ENCODE data around the gene SLC2A4RG.

The SLC2A4RG gene

DNA sequence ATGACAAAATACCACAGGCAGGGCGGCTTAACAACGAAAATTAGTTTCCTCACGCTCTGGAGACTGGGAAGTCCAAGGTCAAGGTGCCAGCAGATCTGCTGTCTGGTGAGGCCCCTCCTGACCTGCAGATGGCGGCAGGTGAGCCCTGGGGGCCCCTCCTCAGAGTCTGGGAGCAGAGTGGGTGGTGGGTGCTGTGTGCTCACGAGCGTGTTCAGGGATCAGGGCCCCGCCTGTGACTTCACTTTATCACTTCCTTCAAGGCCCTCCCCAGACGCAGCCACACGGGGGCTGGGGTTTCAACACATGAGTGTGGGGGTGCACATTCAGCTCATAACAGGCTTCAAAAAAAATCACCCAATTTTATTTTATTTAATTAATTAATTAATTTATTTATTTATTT is 39.3 kb downstream of the SLC2A4RG start:
- DNase-seq, result no peak

GRCh38 chr20:63781181-63781580 is 41.6 kb downstream of the SLC2A4RG start:
- DNase-seq, result no peak

DNA sequence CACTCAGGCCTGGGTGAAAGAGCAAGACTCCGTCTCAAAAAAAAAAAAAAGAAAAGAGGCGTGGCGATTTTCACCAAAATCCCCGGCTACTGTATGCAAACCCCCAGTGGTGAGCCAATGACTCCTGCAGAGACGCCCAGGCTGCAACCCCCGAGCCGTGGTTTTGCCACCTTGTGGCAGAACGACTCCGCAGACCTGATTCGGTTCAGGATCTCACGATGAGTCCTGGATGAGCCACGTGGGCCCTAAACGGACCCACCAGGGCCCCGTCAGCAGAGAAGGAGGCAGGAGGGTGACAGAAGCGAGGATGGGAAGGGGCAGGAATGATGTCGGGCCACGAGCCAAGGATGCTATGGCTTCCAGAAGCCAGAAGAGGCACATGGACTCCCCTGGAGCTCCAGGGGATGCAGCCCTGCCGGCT is 42.5 kb downstream of the SLC2A4RG start:
- peak; percentile 55 for DNase-seq

DNA sequence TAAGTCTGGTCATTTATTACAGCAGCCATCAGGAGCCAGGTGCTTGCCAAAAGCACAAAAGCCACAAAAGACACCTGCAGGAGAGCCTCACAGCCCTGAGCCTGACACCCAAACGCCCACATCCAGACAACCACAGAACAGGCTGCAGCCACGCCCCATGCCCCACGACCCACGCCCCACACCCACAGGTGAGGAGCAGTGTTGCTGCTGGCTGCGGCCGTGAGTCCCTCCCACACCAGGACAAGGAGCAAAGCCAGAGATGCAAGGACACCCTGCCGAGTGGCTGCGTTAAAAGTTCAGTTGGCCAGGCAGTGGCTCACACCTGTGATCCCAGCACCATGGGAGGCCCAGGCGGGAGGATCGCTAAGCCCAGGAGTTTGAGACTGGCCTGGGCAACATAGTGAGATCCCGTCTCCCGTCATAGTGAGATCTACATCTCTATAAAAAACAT is 43.0 kb downstream of the SLC2A4RG start:
- DNase-seq, result no peak

DNA sequence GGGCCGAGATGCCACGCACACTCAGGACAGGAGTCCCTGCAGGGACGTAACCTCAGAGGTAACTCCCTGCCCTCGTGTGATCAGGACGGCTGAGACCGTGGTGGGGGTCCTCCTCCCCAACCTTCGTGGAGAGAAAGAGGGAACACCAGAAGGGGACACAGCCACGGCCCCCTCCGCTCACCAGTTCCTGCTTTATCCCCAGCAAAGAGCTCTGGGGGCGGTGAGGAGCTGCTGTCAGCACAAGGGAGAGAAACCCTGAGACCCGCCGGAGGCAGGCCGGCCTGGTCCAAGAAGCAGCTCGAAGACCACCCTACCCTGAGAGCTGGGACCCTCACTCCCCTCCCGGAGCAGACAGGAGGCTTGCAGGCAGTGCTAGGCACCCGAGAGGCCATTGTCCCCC is 44.4 kb downstream of the SLC2A4RG start:
- DNase-seq, result no peak

DNA sequence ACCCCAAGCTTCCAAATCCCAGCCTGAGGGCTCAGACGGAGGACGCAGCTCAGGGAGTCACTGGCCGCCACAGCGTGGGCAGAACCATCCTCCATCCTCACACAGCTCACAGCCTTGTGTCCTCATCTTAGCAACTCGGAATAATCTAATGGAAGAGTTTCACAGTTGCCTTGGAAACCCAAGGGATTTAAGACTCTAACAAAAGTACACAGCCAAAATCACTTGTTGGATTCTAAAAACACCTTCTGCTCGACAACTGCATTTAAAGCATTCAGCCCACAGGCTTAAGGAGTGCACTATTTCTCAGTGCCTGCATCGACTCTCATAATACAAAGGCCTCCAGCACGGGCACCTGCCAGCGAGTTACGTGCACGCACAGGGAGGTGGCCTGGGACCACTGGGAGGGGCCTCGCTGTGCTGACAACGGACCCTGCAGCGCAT is 46.1 kb downstream of the SLC2A4RG start:
- DNase-seq, result no peak

DNA sequence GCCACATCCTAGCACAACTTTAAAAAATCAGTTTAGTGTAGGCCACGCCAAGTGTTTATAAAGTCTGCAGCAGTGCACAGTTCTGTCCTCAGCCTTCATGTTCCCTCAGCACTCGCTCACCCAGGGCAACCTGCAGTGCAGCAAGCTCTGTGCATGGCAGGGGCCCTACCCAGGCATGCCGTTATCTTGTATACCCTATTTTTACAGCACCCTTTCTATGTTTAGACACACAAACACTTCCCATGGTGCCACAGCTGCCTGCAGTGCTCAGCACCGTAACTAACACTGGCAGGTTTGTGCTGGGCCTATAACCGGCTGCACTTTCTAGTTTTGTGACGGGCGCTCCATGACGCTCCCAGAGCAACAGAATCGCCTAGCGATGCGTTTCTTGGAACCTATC is 47.7 kb downstream of the SLC2A4RG start:
- DNase-seq, result no peak

GRCh38 chr20:63787749-63788148 is 48.2 kb downstream of the SLC2A4RG start:
- no peak for DNase-seq

- DNase-seq, result no peak
Observed at GRCh38 chr20:63789836-63790571, 50.4 kb downstream of the SLC2A4RG start.

DNA sequence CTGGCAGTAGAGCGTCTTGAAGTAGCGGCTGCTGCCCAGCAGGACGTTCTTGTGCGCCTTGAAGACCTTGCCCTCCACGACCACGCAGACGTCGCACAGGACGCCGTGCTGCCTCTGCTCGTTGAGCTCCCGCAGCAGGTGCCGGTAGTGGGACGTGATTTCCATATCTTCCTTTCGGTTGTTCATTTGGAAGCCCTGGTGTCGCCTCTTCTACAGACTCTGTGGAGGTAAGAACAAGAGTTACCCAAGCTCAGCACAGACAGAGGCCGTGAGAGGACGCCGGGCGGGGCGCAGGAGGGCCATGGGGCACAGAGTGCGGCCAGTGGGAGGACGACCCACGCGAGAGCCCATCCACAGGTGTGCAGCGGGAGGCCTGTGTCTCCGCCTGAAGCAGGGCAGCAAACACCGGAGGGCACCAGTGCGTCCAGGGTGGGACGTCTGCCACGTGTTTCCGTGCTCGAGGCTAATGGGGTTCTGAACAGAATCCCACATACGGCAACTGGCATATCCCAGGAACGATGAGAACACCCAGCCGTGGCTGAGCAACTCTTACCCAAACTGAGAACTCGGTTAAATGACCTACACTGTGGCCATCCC is 51.1 kb downstream of the SLC2A4RG start:
- no peak for DNase-seq

GRCh38 chr20:63791497-63792156 is 52.1 kb downstream of the SLC2A4RG start:
- no peak for DNase-seq

GRCh38 chr20:63792866-63793265 is 53.3 kb downstream of the SLC2A4RG start:
- DNase-seq, result no peak

Measured in activated gamma-delta T cell treated with Interleukin-2 at 50 U/mL for 16 hours (primary cell).